IPS DF 6.9 (cell line): ENCODE results near the gene PPP2R2C.

Experiments
- DNase-seq: peaks from one replicate; pipeline ENCODE4 v3.0.0-alpha.2; 2013; ENCODE audit warnings: low read depth, low spot score
- H3K27ac ChIP-seq: one replicate; pipeline ENCODE4 v1.5.1; 2013; ENCODE audit warnings: low read length, control low read depth
- H3K27me3 ChIP-seq: 2 replicates; pipeline ENCODE4 v1.6.1; 2013; ENCODE audit warnings: mild to moderate bottlenecking, low read length; ENCODE audit not compliant: control insufficient read depth, insufficient read depth
- H3K36me3 ChIP-seq: 2 replicates; pipeline ENCODE4 v1.6.1; 2013; ENCODE audit warnings: low read length; ENCODE audit not compliant: control insufficient read depth, insufficient read depth
- H3K4me1 ChIP-seq: 2 replicates; pipeline ENCODE4 v1.6.1; 2013; ENCODE audit warnings: low read length; ENCODE audit not compliant: control insufficient read depth, insufficient read depth
- H3K4me3 ChIP-seq: 2 replicates; pipeline ENCODE4 v1.5.1; 2013; ENCODE audit warnings: mild to moderate bottlenecking, low read length
- H3K9me3 ChIP-seq: 2 replicates; pipeline ENCODE4 v1.6.1; 2013; ENCODE audit warnings: low read length, inconsistent platforms; ENCODE audit not compliant: control insufficient read depth, insufficient read depth
- WGBS: extraction: QIAGEN DNeasy Blood & Tissue Kit; methylation state at CpG from one replicate; pipeline ENCODE4 v1.1.7; 2013; ENCODE audit warnings: mixed read lengths, missing lambda C conversion rate; ENCODE audit not compliant: insufficient read length, insufficient coverage; 5-methylcytosine and 5-hydroxymethylcytosine counted together

PPP2R2C gene

DNA sequence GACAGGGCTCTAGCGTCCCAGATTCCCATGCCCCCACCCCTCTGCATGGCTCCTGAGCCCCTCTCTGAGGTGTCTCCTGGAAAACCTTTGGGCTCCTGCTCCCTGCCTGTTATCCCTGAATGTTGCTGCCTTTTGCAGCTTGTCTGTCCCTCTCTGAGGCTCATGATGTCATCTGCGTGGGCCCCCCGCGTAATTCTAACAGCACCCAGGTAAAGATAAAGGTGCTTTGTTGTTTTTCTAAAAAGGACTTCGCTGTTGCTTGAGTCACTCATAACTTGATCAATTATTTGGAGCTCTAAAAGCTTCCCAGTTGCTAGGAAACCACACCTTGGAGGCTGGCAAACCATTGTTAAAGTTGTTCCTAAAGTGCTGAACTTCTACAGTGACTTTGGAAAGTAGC is 166.1 kb downstream of the PPP2R2C start:
- no CpG with 5 or more reads among the region's 5 CpGs for WGBS
- Histone ChIP-seq H3K9me3 (no peaks in the 10 kb centered on the region), H3K4me3 (no peak overlapping the region), H3K4me1 (no peaks in the 10 kb centered on the region), H3K36me3 (peaks cover 17% of the 10 kb centered on the region), H3K27ac (no peak overlapping the region), H3K27me3 (peaks cover 3% of the 10 kb centered on the region; the same call in 1 of the 2 replicates)
- no peak for DNase-seq

GRCh38 chr4:6303943-6304342 is 168.5 kb downstream of the PPP2R2C start:
- no peak overlapping the region for H3K27ac ChIP-seq
- no peak overlapping the region for H3K4me3 ChIP-seq
- peaks cover 26% of the 10 kb centered on the region for H3K36me3 ChIP-seq
- no peaks in the 10 kb centered on the region for H3K4me1 ChIP-seq
- no peaks in the 10 kb centered on the region for H3K27me3 ChIP-seq
- no peak for DNase-seq
- no peaks in the 10 kb centered on the region for H3K9me3 ChIP-seq
- WGBS, result no CpG with 5 or more reads among the region's 12 CpGs

DNA sequence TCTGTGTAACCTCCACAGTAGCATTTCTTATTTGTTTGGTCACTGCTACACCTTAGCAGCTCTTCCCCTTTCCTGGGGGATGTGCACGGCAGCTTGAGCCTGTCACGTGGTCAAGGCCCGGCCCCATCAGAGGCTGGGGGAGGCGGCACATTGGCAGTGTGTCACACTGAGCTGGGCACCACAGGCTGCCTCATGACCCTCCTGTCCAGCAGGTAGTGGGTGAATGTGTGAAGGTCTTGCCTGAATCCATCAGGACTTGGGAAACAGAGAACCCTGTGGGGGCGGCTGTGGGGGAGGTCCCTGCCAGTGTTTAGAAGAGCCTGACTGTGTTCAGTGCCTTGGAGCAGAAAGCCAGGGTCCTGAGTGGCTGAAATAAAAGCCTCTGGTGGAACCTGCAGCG is 169.5 kb downstream of the PPP2R2C start:
- no CpG with 5 or more reads among the region's 6 CpGs for WGBS
- peaks cover 26% of the 10 kb centered on the region for H3K36me3 ChIP-seq
- no peaks in the 10 kb centered on the region for H3K9me3 ChIP-seq
- H3K27ac ChIP-seq, result no peak overlapping the region
- no peak overlapping the region for H3K4me3 ChIP-seq
- H3K27me3 ChIP-seq, result no peaks in the 10 kb centered on the region
- H3K4me1 ChIP-seq, result no peaks in the 10 kb centered on the region
- no peak for DNase-seq

- DNase-seq, result no peak
- Histone ChIP-seq H3K4me1 (no peaks in the 10 kb centered on the region), H3K27ac (no peak overlapping the region), H3K27me3 (no peaks in the 10 kb centered on the region), H3K4me3 (no peak overlapping the region), H3K36me3 (peaks cover 26% of the 10 kb centered on the region), H3K9me3 (no peaks in the 10 kb centered on the region)
- no CpG with 5 or more reads among the region's 55 CpGs for WGBS
Measured at GRCh38 chr4:6301732-6302442, 170.5 kb downstream of the PPP2R2C start.

GRCh38 chr4:6301051-6301731 is 171.2 kb downstream of the PPP2R2C start:
- no peaks in the 10 kb centered on the region for H3K9me3 ChIP-seq
- DNase-seq, result no peak
- WGBS, result no CpG with 5 or more reads among the region's 35 CpGs
- no peaks in the 10 kb centered on the region for H3K27me3 ChIP-seq
- no peak overlapping the region for H3K27ac ChIP-seq
- H3K4me3 ChIP-seq, result no peak overlapping the region
- no peaks in the 10 kb centered on the region for H3K4me1 ChIP-seq
- peaks cover 26% of the 10 kb centered on the region for H3K36me3 ChIP-seq

DNA sequence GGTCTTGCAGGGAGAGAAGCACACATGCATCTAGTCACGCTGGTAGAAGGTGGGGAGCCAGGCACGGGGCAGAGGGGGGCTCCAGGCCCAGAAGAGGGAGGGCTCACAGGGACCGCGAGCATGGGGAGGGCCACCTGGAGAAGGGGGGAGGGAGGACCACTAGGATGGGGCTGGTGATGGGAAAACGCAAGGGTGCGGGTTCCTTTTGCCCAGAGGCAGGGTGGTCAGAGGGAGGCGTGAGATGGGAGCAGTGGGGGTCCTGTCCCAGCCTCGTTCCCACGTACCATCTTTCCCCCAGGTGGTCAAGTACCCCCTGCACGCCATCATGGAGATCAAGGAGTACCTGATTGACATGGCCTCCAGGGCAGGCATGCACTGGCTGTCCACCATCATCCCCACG is 172.1 kb downstream of the PPP2R2C start:
- no peak for DNase-seq
- Histone ChIP-seq H3K36me3 (peaks cover 29% of the 10 kb centered on the region), H3K27me3 (no peaks in the 10 kb centered on the region), H3K4me1 (no peaks in the 10 kb centered on the region), H3K27ac (no peak overlapping the region), H3K4me3 (no peak overlapping the region), H3K9me3 (no peaks in the 10 kb centered on the region)
- WGBS, result 100% methylated on average over 1 of the region's 11 CpGs

GRCh38 chr4:6299875-6300274 is 172.5 kb downstream of the PPP2R2C start:
- Histone ChIP-seq H3K27me3 (no peaks in the 10 kb centered on the region), H3K9me3 (no peaks in the 10 kb centered on the region), H3K4me1 (no peaks in the 10 kb centered on the region), H3K27ac (no peak overlapping the region), H3K36me3 (peaks cover 33% of the 10 kb centered on the region), H3K4me3 (no peak overlapping the region)
- no peak for DNase-seq
- 100% methylated on average over 2 of the region's 12 CpGs for WGBS

DNA sequence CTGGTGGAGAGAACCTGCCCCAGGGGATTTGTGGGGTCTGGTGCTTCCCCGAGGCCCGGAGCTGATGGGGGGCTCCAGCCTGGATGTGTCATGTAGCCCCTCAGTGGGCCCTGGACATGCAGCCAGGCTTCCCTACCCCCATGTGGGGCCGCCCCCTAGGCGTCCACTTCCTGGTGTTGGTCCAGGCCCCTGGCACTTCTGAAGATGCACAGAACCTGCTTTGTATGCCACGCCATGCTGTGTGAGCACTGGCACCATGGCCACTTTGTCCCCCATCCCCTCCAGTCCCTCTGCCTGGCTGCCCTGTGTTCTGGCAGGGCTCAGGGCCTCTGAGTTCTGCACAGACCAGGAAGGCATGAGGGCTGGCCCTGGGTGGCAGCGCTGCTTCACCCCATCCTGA is 173.6 kb downstream of the PPP2R2C start:
- Histone ChIP-seq H3K36me3 (peaks cover 30% of the 10 kb centered on the region), H3K27ac (no peak overlapping the region), H3K4me3 (no peak overlapping the region), H3K9me3 (no peaks in the 10 kb centered on the region), H3K4me1 (no peaks in the 10 kb centered on the region), H3K27me3 (no peaks in the 10 kb centered on the region)
- WGBS, result no CpG with 5 or more reads among the region's 6 CpGs
- DNase-seq, result no peak

DNA sequence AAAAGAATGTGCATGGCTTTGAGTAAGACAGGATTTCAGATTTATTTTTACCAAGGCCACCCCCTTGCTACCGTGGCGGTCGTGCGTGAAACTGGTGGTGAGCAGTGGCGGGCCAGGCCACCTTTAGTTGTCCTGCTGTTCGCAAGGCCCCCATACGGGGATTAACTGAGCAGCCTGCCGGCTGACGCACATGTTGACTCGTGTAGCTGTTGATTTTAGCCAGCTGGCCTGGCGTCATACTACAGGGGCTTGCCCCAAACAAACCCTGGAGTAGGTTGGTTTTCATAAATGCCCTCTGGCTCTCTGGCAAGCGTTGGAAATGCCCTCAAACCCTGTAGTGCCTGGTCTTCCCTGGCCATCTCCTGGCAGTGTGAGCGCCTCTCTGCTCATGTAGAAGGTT is 174.4 kb downstream of the PPP2R2C start:
- Histone ChIP-seq H3K27me3 (no peaks in the 10 kb centered on the region), H3K36me3 (peaks cover 28% of the 10 kb centered on the region), H3K27ac (no peak overlapping the region), H3K4me3 (no peak overlapping the region), H3K9me3 (no peaks in the 10 kb centered on the region), H3K4me1 (no peaks in the 10 kb centered on the region)
- no peak for DNase-seq
- no CpG with 5 or more reads among the region's 13 CpGs for WGBS

- Histone ChIP-seq H3K36me3 (peaks cover 26% of the 10 kb centered on the region), H3K27ac (no peak overlapping the region), H3K4me1 (no peaks in the 10 kb centered on the region), H3K4me3 (no peak overlapping the region), H3K9me3 (no peaks in the 10 kb centered on the region), H3K27me3 (no peaks in the 10 kb centered on the region)
- DNase-seq, result no peak
- WGBS, result no CpG with 5 or more reads among the region's 15 CpGs
Measured at GRCh38 chr4:6297266-6297815, 175.1 kb downstream of the PPP2R2C start.
